Gastrocnemius medialis (tissue), 4 donors: ENCODE measurements around the gene DYSF.

ENCODE experiments used
- POLR2A ChIP-seq, 2 donors: fragments of 450-650 bp; IDR thresholded peaks; one replicate each; pipeline ENCODE4 v1.6.1; 2017; ENCODE audit warnings: antibody characterized with exemption in 2 of 2, mild to moderate bottlenecking in 2 of 2, moderate library complexity in 2 of 2
- TF ChIP-seq, protein P1 (sequence below), 5 experiments: fragments of 450-650 bp in 3 of 5; fragments of 200-600 bp in 2 of 5; sonication (generic) in 2 of 5; IDR thresholded peaks in 4 of 5; conservative IDR thresholded peaks in 1 of 5; 1 replicate in 4 of 5; 2 replicates in 1 of 5; pipeline ENCODE4 v1.5.1; 2016 to 2019; ENCODE audit warnings: antibody characterized with exemption in 5 of 5, mild to moderate bottlenecking in 3 of 5, moderate library complexity in 3 of 5

DNA sequence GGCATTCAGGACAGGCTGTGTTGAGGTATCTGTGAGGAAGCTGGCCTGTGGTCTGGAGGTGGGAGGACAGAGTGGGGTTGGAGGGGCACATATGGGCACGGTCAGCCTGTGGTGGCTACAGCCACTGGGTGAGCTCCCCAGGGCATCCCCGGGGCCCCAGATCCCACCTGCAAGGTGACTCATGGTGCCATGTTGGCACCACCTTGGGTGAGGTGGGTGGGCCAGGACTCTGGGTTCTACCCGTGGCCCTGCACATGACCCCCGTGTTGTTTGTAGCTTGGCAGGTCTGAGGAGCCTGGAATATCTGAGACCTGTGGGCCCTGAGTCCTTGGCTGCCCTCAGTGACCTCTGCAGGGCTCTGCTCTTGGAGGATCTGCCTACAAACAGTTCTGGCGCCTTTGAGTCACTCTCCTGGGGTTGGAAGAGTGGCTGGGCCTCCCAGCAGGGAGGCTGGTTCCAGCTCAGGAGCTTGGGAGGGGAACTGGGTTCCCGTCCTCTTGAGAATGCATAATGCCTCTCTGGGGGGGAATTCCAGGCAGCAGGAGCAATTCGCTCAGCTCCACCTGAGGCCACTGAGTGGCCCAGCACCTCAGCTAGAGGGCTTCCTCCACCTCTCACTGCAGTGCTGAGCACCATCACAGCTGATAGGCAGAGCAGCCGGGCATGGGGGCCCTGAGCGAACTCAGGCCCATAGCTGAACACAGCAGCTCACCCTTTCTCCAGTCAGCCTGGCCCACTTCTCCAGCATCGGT, 105.1 kb downstream of the DYSF start:
- TF ChIP-seq, protein P1, sequence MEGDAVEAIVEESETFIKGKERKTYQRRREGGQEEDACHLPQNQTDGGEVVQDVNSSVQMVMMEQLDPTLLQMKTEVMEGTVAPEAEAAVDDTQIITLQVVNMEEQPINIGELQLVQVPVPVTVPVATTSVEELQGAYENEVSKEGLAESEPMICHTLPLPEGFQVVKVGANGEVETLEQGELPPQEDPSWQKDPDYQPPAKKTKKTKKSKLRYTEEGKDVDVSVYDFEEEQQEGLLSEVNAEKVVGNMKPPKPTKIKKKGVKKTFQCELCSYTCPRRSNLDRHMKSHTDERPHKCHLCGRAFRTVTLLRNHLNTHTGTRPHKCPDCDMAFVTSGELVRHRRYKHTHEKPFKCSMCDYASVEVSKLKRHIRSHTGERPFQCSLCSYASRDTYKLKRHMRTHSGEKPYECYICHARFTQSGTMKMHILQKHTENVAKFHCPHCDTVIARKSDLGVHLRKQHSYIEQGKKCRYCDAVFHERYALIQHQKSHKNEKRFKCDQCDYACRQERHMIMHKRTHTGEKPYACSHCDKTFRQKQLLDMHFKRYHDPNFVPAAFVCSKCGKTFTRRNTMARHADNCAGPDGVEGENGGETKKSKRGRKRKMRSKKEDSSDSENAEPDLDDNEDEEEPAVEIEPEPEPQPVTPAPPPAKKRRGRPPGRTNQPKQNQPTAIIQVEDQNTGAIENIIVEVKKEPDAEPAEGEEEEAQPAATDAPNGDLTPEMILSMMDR (IDR thresholded peaks at IDR 0.05 in 4 of 5, conservative IDR thresholded peaks at IDR 0.05 in 1 of 5) = no peak
- no peak for TF ChIP-seq POLR2A (IDR thresholded peaks at IDR 0.05)
